ENCODE results near the gene ZNF160. TPM values are rescaled to one million over a fixed set of nuclear protein-coding genes. Genes with fewer than 3 reads are reported as not detected.

Gene ZNF160
- total RNA-seq, 1 experiment from 2014 or later = 7.8 TPM

GRCh38 chr19:53019684-53020083 lies 83.5 kb downstream of the ZNF160 start:
- no peak overlapping the region for H3K27ac Mint-ChIP-seq (ENCODE audit: unreplicated experiment)
- H3K4me1 Mint-ChIP-seq (ENCODE audit: low read depth, unreplicated experiment) = no peaks in the 10 kb centered on the region
- peaks cover 19% of the 10 kb centered on the region for H3K9me3 Mint-ChIP-seq (ENCODE audit: low read depth, unreplicated experiment)
- CTCF ChIA-PET = interaction anchor here (0.6 kb wide), 1 partner anchor 627 kb away, joined by 7 read pairs; no protein-coding TSS in a partner anchor
- BruUV-seq (replicated peaks) = no TSS peak
- no peaks in the 10 kb centered on the region for H3K36me3 Mint-ChIP-seq (ENCODE audit: insufficient read depth, unreplicated experiment)
- DNase-seq = no peak
- TF ChIP-seq, protein P1, sequence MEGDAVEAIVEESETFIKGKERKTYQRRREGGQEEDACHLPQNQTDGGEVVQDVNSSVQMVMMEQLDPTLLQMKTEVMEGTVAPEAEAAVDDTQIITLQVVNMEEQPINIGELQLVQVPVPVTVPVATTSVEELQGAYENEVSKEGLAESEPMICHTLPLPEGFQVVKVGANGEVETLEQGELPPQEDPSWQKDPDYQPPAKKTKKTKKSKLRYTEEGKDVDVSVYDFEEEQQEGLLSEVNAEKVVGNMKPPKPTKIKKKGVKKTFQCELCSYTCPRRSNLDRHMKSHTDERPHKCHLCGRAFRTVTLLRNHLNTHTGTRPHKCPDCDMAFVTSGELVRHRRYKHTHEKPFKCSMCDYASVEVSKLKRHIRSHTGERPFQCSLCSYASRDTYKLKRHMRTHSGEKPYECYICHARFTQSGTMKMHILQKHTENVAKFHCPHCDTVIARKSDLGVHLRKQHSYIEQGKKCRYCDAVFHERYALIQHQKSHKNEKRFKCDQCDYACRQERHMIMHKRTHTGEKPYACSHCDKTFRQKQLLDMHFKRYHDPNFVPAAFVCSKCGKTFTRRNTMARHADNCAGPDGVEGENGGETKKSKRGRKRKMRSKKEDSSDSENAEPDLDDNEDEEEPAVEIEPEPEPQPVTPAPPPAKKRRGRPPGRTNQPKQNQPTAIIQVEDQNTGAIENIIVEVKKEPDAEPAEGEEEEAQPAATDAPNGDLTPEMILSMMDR (IDR thresholded peaks at IDR 0.05; ENCODE audit: unreplicated experiment) = no peak
- no peaks in the 10 kb centered on the region for H3K27me3 Mint-ChIP-seq (ENCODE audit: unreplicated experiment)
- intact Hi-C loops (cut with micrococcal nuclease; ENCODE audit: unreplicated experiment) = no loop called here
- H3K4me3 Mint-ChIP-seq (ENCODE audit: low read depth, unreplicated experiment) = no peak overlapping the region

Other genes starting within 250 kb of the ZNF160 start
- 21.1 and 24.9 TPM in 2 replicates for gene ZNF468, start 245.8 kb downstream of the ZNF160 start, total RNA-seq (2022)
- gene ZNF320, start 205.8 kb downstream of the ZNF160 start, total RNA-seq (2022) = 2.5 and 7.8 TPM in 2 replicates
- 25.5 and 27.0 TPM in 2 replicates for gene ZNF888, start 180.0 kb downstream of the ZNF160 start, total RNA-seq (2022)
- 16.5 and 17.5 TPM in 2 replicates for gene ZNF816, start 140.5 kb downstream of the ZNF160 start, total RNA-seq (2022)
- not detected in 2 replicates for gene ERVV-1, start 89.5 kb downstream of the ZNF160 start, total RNA-seq (2022)
- not detected in 2 replicates for gene ERVV-2, start 58.7 kb downstream of the ZNF160 start, total RNA-seq (2022)
- gene ZNF415, start 29.5 kb upstream of the ZNF160 start, total RNA-seq (2022) = not detected in 2 replicates
- gene ZNF347, start 55.6 kb upstream of the ZNF160 start, total RNA-seq (2022) = not detected in 2 replicates
- gene ZNF665, start 89.9 kb upstream of the ZNF160 start, total RNA-seq (2022) = not detected in 2 replicates
- gene ZNF677, start 151.5 kb upstream of the ZNF160 start, total RNA-seq (2022) = not detected in 2 replicates
- gene VN1R2, start 154.9 kb upstream of the ZNF160 start, total RNA-seq (2022) = not detected in 2 replicates
- not detected in 2 replicates for gene VN1R4, start 164.3 kb upstream of the ZNF160 start, total RNA-seq (2022)
- gene ZNF845, start 230.3 kb upstream of the ZNF160 start, total RNA-seq (2022) = 8.7 and 9.4 TPM in 2 replicates